Measurements from ENCODE around the gene RASSF8.

RASSF8 gene

DNA sequence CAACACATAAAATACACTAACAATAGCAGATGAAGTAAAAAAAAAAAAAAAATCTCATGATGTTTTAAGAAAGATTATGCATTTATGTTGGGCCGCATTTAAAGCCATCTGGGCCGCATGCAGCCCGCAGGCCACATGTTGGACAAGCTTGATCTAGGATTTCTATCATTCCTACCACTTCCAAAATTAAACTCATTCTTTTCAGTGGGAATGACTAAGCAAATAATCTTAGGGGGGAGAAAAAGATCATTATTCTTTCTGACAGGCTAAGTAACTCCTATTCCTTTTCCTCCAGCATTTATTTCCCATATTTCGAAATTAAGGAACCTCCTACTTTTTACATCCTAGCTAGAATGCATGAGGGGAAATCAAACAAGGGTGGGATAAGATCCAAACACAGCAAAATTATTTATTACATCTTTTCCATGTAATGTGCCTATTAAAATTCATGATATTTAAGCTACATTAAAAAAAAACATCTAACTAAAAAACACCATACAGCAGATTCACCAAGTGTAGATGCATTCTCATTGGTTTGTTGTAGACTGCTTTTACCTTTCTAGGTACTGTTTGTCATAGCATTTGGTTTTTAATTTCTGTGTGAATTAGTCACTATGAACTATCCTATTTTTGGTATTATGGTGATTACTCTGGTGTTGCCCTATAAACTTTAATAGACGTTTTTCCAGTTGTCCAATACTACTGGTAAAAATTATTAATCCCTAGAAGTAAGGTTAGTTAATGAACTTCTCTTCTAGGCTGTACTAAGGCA lies 76.1 kb downstream of the RASSF8 start:
- TF ChIP-seq, protein P1, sequence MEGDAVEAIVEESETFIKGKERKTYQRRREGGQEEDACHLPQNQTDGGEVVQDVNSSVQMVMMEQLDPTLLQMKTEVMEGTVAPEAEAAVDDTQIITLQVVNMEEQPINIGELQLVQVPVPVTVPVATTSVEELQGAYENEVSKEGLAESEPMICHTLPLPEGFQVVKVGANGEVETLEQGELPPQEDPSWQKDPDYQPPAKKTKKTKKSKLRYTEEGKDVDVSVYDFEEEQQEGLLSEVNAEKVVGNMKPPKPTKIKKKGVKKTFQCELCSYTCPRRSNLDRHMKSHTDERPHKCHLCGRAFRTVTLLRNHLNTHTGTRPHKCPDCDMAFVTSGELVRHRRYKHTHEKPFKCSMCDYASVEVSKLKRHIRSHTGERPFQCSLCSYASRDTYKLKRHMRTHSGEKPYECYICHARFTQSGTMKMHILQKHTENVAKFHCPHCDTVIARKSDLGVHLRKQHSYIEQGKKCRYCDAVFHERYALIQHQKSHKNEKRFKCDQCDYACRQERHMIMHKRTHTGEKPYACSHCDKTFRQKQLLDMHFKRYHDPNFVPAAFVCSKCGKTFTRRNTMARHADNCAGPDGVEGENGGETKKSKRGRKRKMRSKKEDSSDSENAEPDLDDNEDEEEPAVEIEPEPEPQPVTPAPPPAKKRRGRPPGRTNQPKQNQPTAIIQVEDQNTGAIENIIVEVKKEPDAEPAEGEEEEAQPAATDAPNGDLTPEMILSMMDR (IDR thresholded peaks at IDR 0.05; ENCODE audit: low read depth, low read length, missing control alignments), result no peak
- no peak overlapping the region for H3K4me3 ChIP-seq (replicated peaks; ENCODE audit: low read depth, low read length)
- no peak for DNase-seq (ENCODE audit: extremely low read depth, low read depth)

DNA sequence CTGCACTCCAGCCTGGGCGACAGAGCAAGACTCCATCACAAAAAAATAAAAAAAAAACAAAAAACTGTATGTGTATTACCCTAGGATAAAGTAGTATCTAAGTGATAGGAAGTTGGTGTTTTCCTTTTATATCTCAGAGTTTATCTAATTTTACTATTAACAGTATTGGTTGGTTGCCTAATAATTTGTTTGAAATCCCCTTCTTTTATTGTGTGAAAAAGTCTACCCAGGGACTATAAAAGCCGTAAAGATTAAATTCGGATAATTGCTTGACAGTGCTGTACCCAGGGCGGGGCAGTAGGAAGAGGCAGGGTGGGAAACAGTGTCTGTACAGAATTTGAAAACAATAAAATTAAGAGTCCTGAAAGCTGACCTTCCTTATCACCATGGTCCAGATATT lies 78.4 kb downstream of the RASSF8 start:
- TF ChIP-seq, protein P1 (IDR thresholded peaks at IDR 0.05; ENCODE audit: low read depth, low read length, missing control alignments), result no peak
- H3K4me3 ChIP-seq (replicated peaks; ENCODE audit: low read depth, low read length), result no peak overlapping the region
- DNase-seq (ENCODE audit: extremely low read depth, low read depth), result no peak

DNA sequence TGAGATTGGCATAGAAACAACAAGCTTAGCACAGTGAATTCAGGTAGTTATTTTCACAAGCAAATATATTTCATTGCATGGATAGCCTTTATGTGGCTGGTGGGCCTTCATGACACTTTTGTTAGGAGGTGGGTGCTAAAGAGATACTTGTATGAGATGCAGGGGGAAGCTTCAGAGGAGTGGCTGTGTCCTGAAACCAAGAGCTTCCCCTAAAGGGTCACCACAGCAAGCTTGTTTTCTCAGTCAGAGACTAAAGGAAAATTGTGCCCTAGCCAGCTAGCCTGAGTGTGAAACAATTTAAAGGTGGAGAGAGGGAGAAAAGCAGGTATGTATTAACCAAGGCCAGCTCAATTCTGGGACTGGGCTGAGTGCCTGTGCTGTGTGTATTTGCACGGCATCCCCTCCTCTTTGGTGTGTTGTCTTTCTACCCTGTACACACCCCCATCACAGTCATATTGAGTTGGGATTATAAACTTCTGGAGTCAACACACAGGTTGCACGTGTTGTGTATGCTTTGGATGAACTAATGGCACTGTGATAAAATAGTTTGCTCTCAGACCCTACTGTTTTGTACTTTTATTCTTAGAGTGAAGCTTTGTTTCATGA lies 79.2 kb downstream of the RASSF8 start:
- H3K4me3 ChIP-seq (replicated peaks; ENCODE audit: low read depth, low read length), result no peak overlapping the region
- DNase-seq (ENCODE audit: extremely low read depth, low read depth), result no peak
- TF ChIP-seq, protein P1 (IDR thresholded peaks at IDR 0.05; ENCODE audit: low read depth, low read length, missing control alignments), result no peak

DNA sequence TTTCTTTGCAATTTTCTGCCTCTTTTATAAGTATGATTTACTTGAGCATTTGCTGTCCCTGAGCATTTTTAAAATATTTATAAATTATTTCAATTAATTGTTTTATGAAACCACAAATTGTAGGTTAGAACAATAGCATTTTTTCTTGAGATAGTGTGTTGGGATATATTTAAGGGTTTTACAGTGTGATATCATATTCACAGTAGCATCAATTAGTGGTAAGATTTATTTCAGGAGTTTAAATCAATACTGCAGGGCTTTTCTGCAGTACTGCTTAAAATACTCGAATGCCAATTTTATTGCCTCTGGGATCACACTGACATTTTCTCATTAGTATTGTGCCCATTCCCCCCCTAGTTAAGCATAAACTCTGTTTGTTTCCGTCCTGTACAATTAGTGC lies 84.2 kb downstream of the RASSF8 start:
- no peak overlapping the region for H3K4me3 ChIP-seq (replicated peaks; ENCODE audit: low read depth, low read length)
- TF ChIP-seq, protein P1 (IDR thresholded peaks at IDR 0.05; ENCODE audit: low read depth, low read length, missing control alignments), result no peak
- no peak for DNase-seq (ENCODE audit: extremely low read depth, low read depth)

DNA sequence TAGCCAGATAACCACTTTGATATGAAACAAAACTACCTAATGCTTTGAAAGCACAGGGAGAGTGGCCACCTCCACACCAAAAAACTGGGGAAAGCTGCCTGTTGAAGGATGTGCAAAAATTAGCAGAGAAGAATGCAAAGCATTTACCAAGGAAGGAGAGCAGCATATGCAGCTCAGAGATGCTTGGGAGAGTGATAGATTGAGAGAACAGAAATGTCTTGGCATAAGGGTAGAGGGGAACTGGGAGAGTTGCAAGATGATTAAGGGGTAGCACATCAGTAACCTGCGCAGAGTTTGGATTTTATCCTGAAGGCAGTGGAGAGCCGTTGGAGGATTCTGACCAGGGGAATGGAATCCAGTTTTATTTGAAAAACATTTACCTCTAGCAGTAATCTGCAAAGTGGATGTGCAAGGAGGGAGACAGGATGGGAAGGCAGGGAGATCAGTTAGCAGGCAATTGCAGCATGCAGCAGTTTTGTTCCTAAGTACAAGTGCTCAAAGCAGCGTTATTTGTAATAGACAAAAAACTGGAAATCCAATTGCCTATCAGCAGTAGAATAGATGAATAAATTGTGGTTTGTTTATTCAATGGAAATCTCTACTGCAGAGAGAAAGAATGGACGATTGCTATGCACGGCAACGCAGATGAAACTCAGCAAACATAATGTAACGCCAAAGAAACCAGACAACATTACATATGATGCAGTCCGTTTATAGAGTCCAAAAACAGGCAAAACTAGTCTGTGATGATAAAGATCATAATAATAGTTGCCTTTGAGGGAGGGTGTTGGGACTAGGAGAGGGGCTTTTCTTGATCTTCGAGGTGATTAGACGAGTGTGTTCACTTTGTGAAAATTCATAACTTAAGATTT lies 84.9 kb downstream of the RASSF8 start:
- DNase-seq (ENCODE audit: extremely low read depth, low read depth), result no peak
- TF ChIP-seq, protein P1 (IDR thresholded peaks at IDR 0.05; ENCODE audit: low read depth, low read length, missing control alignments), result no peak
- no peak overlapping the region for H3K4me3 ChIP-seq (replicated peaks; ENCODE audit: low read depth, low read length)

DNA sequence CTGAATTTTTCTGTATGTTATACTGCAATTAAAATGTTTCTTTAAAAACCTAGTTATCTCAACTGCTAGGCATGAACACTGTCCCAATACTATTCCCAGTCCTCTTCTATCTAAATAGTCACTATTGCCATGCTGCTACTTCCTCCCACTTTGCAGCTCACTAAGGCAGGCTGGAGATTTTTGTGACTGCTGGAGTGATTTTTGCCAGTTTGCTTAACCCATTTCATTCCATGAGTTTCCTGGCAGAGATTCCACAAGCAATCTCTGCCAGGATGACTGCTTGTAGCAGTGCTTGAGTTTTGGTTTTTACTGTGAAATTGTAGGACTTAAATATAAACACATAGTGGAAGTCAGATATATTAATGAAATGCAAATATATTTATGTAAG lies 85.5 kb downstream of the RASSF8 start:
- TF ChIP-seq, protein P1 (IDR thresholded peaks at IDR 0.05; ENCODE audit: low read depth, low read length, missing control alignments), result no peak
- no peak for DNase-seq (ENCODE audit: extremely low read depth, low read depth)
- no peak overlapping the region for H3K4me3 ChIP-seq (replicated peaks; ENCODE audit: low read depth, low read length)

Measured in HFF-Myc (cell line).